Measurements from ENCODE around the gene CDH3.
"Not testable (repeated sequence)": the region's sequence is repeated elsewhere in the genome, so short reads cannot be mapped to it uniquely, and the experiment has no call there.

Gene CDH3

DNA sequence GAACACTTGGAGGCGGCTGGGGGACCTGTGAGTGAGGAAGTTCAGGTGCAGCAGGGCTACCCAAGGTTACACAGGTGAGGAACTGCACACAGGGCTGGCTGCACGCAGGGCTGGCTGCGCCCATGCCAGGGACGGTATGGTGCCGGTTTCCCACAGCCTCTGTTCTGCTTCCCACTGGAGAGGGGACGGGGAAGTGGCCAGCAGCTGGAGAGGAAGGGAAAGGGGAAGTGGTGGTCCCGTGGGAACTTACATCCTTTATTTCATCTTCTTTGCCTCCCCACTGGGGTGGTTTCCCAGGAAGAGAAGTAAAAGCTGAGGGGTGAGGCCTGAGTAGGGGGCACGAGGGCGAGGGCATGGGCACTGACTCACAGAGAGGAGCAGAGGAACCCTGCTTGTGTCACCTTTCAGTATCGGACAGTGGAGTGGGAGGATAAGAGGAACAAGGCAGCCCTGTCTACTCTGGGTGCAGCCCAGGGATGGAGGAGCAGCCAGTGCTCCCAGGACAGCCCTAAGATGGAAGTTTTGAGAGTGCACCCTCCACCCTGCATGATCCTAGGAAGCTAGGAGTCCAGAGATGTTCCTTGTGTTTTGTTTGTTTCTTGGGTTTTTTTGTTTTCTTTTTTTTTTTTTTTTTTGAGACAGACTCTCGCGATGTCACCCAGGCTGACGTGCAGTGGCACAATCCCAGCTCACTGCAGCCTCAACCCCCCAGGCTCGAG, 66.5 kb downstream of the CDH3 start:
- H3K9ac ChIP-seq (ENCODE audit: low read length) = no peak overlapping the region
- H3K36me3 ChIP-seq (ENCODE audit: control insufficient read depth, insufficient read depth, low read length) = no peaks in the 10 kb centered on the region
- no peaks in the 10 kb centered on the region for H3K9me3 ChIP-seq (ENCODE audit: control insufficient read depth, low read length)
- H3K27me3 ChIP-seq (ENCODE audit: control insufficient read depth, insufficient read depth, low read length) = peaks cover 5% of the 10 kb centered on the region
- H3K4me1 ChIP-seq (ENCODE audit: control insufficient read depth, insufficient read depth, low read length) = peaks cover 17% of the 10 kb centered on the region
- H3K4me3 ChIP-seq (ENCODE audit: low read length) = no peak overlapping the region

DNA sequence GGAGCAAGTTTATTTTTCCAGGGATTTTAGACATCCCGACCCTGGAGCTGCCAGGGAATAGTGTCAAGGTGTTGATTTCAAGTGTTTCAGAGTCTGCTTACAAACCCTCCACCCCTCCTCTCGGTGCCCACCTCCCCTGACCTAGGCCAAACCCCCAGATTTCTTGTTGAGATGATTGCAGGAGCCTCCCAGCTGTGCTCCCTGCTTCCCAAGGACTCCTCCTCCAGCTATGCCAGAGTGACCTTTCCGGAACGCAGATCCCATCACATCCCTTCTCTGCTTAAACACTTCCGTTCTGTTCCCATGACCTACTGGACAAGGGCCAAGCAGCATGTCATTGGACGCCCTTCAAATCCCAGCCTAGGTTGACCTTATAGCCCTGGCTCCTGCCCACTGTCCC, 68.3 kb downstream of the CDH3 start:
- no peak overlapping the region for H3K9ac ChIP-seq (ENCODE audit: low read length)
- H3K4me3 ChIP-seq (ENCODE audit: low read length) = no peak overlapping the region
- no peaks in the 10 kb centered on the region for H3K9me3 ChIP-seq (ENCODE audit: control insufficient read depth, low read length)
- H3K27me3 ChIP-seq (ENCODE audit: control insufficient read depth, insufficient read depth, low read length) = peaks cover 5% of the 10 kb centered on the region
- H3K36me3 ChIP-seq (ENCODE audit: control insufficient read depth, insufficient read depth, low read length) = no peaks in the 10 kb centered on the region
- peaks cover 7% of the 10 kb centered on the region for H3K4me1 ChIP-seq (ENCODE audit: control insufficient read depth, insufficient read depth, low read length)

DNA sequence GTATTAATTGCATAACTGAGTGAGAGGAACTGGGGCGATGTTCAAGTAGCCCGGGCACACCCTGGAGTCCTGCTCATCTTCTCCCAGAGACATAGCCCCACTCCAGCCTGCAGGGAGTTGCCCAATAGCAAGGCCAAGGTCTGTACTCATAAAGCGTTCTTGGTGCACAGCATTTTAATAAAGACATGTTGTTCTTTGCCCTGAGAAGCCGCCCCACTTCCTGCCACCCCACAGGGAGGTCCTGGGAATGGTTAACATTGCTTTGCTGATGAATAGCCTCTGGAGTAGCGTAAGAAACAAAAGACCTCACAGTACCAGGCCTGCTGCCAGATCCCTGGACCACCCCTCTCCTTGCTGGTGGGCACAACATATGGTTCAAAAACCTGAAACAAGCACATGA, 70.4 kb downstream of the CDH3 start:
- no peaks in the 10 kb centered on the region for H3K4me1 ChIP-seq (ENCODE audit: control insufficient read depth, insufficient read depth, low read length)
- no peak overlapping the region for H3K9ac ChIP-seq (ENCODE audit: low read length)
- no peaks in the 10 kb centered on the region for H3K27me3 ChIP-seq (ENCODE audit: control insufficient read depth, insufficient read depth, low read length)
- H3K4me3 ChIP-seq (ENCODE audit: low read length) = no peak overlapping the region
- H3K36me3 ChIP-seq (ENCODE audit: control insufficient read depth, insufficient read depth, low read length) = no peaks in the 10 kb centered on the region
- H3K9me3 ChIP-seq (ENCODE audit: control insufficient read depth, low read length) = no peaks in the 10 kb centered on the region

DNA sequence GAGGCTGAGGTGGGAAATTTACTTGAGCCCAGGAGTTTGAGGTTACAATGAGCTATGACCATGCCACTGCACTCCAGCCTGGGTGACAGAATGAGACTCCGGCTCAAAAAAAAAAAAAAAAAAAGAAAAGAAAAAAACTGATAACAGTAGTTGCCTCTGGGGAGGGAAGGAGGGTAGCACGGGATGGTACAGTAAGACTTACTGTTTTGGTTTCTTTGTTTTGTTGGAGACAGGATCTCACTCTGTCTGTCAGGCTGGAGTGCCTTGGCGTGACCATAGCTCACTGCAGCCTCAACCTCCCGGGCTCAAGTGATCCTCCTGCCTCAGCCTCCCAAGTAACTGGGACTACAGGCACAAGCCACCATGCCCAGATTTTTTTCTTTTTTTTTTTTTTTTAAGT, 71.4 kb downstream of the CDH3 start:
- H3K36me3 ChIP-seq (ENCODE audit: control insufficient read depth, insufficient read depth, low read length) = not testable (repeated sequence)

DNA sequence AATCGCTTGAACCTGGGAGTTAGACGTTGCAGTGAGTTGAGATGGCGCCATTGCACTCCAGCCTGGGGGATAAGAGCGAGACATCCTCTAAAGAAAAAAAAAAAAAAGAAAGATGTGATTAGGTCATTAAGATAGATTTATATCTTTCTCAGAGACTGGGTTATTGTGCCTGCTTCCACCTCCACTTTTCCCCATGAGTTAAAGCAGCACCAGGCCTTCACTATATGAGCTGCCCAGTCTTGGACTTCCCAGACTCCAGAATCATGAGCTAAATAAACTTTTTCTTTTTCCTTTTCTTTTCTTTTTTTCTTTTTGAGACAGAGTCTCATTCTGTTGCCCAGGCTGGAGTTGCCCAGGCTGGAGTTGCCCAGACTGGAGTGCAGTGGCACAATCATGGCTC, 72.6 kb downstream of the CDH3 start:
- Histone ChIP-seq H3K27me3 (ENCODE audit: control insufficient read depth, insufficient read depth, low read length) (no peaks in the 10 kb centered on the region), H3K9ac (ENCODE audit: low read length) (no peak overlapping the region), H3K36me3 (ENCODE audit: control insufficient read depth, insufficient read depth, low read length) (no peaks in the 10 kb centered on the region), H3K4me1 (ENCODE audit: control insufficient read depth, insufficient read depth, low read length) (peaks cover 8% of the 10 kb centered on the region), H3K4me3 (ENCODE audit: low read length) (no peak overlapping the region), H3K9me3 (ENCODE audit: control insufficient read depth, low read length) (no peaks in the 10 kb centered on the region)

More for the DNA sequence above, 71.4 kb downstream of the CDH3 start:
- H3K27me3 ChIP-seq (ENCODE audit: control insufficient read depth, insufficient read depth, low read length); H3K9ac ChIP-seq (ENCODE audit: low read length); H3K4me1 ChIP-seq (ENCODE audit: control insufficient read depth, insufficient read depth, low read length); H3K9me3 ChIP-seq (ENCODE audit: control insufficient read depth, low read length); H3K4me3 ChIP-seq (ENCODE audit: low read length): not testable (repeated sequence)

DNA sequence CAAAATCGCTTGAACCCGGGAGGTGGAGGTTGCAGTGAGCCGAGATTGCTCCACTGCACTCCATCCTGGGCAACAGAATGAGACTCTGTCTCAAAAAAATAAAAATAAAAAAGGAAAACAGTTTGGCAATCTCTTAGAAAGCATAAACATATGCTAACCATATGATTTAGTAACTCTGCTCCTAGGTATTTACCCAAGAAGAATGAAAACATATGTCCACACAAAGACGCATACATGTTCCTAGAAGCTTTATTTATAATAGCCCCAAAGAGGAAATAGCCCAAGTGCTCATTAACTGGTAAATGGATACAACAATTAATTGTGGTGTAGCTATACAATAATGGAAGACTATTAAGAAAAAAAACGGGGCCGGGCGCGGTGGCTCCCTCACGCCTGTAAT, 73.5 kb downstream of the CDH3 start:
- H3K36me3 ChIP-seq (ENCODE audit: control insufficient read depth, insufficient read depth, low read length) = no peaks in the 10 kb centered on the region
- no peak overlapping the region for H3K4me3 ChIP-seq (ENCODE audit: low read length)
- no peak overlapping the region for H3K9ac ChIP-seq (ENCODE audit: low read length)
- H3K4me1 ChIP-seq (ENCODE audit: control insufficient read depth, insufficient read depth, low read length) = peaks cover 8% of the 10 kb centered on the region
- no peaks in the 10 kb centered on the region for H3K27me3 ChIP-seq (ENCODE audit: control insufficient read depth, insufficient read depth, low read length)
- no peaks in the 10 kb centered on the region for H3K9me3 ChIP-seq (ENCODE audit: control insufficient read depth, low read length)

DNA sequence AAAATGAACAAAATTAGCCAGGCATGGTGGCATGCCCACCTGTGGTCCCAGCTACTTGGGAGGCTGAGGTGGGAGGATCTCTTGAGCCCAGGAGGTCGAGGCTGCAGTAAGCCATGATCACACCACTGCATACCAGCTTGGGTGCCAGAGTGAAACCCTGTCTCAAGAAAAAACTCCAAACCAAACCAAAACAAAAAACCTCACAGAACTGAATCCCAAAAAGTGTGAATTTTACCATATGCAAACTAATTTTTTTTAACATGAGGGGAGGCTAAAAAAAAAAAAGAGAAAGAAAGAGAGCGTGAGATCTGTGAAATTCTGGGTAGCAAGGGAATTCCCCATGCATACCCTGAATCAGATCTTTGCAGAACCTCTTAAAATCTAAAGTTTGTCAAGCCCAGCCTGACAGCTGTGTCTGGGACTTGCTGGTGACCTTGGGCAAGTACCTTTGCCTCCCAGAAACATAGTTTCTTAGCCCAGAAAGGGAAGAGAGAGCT, 74.9 kb downstream of the CDH3 start:
- no peaks in the 10 kb centered on the region for H3K9me3 ChIP-seq (ENCODE audit: control insufficient read depth, low read length)
- H3K36me3 ChIP-seq (ENCODE audit: control insufficient read depth, insufficient read depth, low read length) = no peaks in the 10 kb centered on the region
- no peaks in the 10 kb centered on the region for H3K27me3 ChIP-seq (ENCODE audit: control insufficient read depth, insufficient read depth, low read length)
- no peak overlapping the region for H3K4me3 ChIP-seq (ENCODE audit: low read length)
- peaks cover 16% of the 10 kb centered on the region for H3K4me1 ChIP-seq (ENCODE audit: control insufficient read depth, insufficient read depth, low read length)
- no peak overlapping the region for H3K9ac ChIP-seq (ENCODE audit: low read length)

DNA sequence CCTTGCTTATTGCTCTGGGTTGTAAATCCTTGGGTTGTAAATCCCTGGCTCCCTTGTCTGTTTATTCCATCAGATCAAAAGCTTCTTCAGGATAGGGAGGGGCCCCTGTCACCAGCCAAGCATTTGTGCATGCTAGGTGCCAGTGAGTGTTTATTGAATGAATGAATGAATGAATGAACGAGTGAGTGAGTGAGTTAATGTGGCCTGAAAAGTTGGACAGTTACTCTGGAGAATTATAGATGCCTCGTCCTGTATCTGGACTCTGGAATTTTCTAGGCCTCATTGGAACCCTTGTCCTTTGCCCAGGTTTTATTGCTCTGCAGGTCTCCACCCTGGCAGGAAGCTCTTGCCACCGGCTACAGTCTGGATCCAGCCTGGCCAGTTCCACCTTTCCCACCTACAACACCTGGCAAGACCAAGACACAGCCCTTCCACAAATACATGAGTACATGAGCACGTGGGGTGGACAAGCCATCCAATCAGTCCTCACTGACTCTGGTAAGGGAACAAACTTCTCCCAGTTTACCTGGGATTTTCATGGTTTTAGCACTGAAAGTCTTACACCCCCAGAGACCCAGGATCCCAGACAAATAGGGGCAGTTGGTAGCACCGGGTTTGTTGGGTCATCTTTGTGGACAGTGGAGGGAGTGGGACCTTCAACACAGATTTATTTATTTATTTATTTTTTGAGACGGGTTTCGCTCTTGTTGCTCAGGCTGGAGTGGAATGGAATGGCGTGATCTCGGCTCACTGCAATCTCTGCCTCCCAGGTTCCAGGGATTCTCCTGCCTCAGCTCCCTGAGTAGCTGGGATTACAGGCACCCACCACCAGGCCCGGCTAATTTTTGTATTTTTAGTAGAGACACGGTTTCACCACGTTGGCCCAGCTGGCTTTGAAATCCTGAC, 77.3 kb downstream of the CDH3 start:
- no peaks in the 10 kb centered on the region for H3K27me3 ChIP-seq (ENCODE audit: control insufficient read depth, insufficient read depth, low read length)
- H3K9me3 ChIP-seq (ENCODE audit: control insufficient read depth, low read length) = no peaks in the 10 kb centered on the region
- no peak overlapping the region for H3K9ac ChIP-seq (ENCODE audit: low read length)
- H3K36me3 ChIP-seq (ENCODE audit: control insufficient read depth, insufficient read depth, low read length) = no peaks in the 10 kb centered on the region
- no peak overlapping the region for H3K4me3 ChIP-seq (ENCODE audit: low read length)
- peaks cover 19% of the 10 kb centered on the region for H3K4me1 ChIP-seq (ENCODE audit: control insufficient read depth, insufficient read depth, low read length)

DNA sequence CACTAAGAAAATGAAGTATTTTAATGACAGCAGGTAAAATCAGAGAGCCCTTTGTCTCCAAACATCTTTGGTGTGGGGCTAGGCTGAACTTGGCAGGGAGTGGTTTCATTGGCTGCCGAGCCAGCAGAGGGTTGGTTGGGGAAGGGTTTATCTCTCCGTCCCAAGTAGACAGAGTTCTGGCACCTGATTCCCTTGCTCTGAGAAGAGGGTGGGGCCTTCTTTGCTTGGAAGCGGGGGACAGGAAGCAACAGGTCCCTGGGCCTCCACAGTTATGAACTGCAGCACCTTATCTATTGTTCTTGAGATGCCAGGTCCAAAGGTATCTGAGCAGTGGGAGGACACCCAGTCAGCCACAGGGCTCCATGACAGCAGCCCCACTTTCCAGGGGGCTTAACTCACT, 79.7 kb downstream of the CDH3 start:
- Histone ChIP-seq H3K4me3 (ENCODE audit: low read length) (no peak overlapping the region), H3K9me3 (ENCODE audit: control insufficient read depth, low read length) (no peaks in the 10 kb centered on the region), H3K4me1 (ENCODE audit: control insufficient read depth, insufficient read depth, low read length) (peaks cover 19% of the 10 kb centered on the region), H3K36me3 (ENCODE audit: control insufficient read depth, insufficient read depth, low read length) (no peaks in the 10 kb centered on the region), H3K9ac (ENCODE audit: low read length) (no peak overlapping the region), H3K27me3 (ENCODE audit: control insufficient read depth, insufficient read depth, low read length) (no peaks in the 10 kb centered on the region)

DNA sequence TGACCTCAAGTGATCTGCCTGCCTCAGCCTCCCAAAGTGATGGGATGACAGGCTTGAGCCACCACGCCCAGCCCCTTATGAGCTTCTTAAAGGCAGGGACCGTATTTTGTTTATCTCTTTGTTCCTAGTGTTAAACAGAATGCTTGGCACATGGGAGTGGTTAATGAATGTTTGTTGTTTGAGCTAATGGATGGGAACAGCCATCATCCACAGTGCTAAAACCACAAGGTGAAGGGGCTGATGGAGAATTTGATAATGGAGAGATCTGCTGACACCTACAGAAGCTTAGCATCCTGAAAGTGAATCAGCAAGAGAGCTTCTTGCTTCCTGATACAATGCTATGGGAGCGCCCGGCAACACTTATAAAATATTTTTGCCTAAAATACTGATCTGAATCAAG, 83.4 kb downstream of the CDH3 start:
- no peaks in the 10 kb centered on the region for H3K36me3 ChIP-seq (ENCODE audit: control insufficient read depth, insufficient read depth, low read length)
- no peak overlapping the region for H3K9ac ChIP-seq (ENCODE audit: low read length)
- H3K27me3 ChIP-seq (ENCODE audit: control insufficient read depth, insufficient read depth, low read length) = no peaks in the 10 kb centered on the region
- H3K4me3 ChIP-seq (ENCODE audit: low read length) = no peak overlapping the region
- H3K9me3 ChIP-seq (ENCODE audit: control insufficient read depth, low read length) = no peaks in the 10 kb centered on the region
- peaks cover 28% of the 10 kb centered on the region for H3K4me1 ChIP-seq (ENCODE audit: control insufficient read depth, insufficient read depth, low read length)

DNA sequence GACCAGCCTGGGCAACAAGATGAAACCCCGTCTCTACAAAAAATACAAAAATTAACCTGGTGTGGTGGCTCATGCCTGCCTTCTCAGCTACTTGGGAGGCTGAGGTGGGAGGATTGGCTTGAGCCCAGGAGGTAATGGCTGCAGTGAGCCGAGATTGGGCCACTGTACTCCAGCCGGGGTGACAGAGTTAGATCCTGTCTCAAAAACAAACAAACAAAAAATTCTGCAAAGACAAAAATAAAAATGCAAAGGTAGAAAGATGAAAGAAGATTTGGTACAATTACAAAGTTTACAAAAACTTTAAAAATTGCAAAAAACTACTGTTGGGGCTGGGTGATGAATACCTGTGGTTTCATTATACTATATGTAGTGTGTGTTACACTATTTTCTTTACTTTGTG, 86.5 kb downstream of the CDH3 start:
- Histone ChIP-seq H3K4me3 (ENCODE audit: low read length) (no peak overlapping the region), H3K9ac (ENCODE audit: low read length) (no peak overlapping the region), H3K27me3 (ENCODE audit: control insufficient read depth, insufficient read depth, low read length) (no peaks in the 10 kb centered on the region), H3K9me3 (ENCODE audit: control insufficient read depth, low read length) (no peaks in the 10 kb centered on the region), H3K36me3 (ENCODE audit: control insufficient read depth, insufficient read depth, low read length) (no peaks in the 10 kb centered on the region), H3K4me1 (ENCODE audit: control insufficient read depth, insufficient read depth, low read length) (peaks cover 16% of the 10 kb centered on the region)

DNA sequence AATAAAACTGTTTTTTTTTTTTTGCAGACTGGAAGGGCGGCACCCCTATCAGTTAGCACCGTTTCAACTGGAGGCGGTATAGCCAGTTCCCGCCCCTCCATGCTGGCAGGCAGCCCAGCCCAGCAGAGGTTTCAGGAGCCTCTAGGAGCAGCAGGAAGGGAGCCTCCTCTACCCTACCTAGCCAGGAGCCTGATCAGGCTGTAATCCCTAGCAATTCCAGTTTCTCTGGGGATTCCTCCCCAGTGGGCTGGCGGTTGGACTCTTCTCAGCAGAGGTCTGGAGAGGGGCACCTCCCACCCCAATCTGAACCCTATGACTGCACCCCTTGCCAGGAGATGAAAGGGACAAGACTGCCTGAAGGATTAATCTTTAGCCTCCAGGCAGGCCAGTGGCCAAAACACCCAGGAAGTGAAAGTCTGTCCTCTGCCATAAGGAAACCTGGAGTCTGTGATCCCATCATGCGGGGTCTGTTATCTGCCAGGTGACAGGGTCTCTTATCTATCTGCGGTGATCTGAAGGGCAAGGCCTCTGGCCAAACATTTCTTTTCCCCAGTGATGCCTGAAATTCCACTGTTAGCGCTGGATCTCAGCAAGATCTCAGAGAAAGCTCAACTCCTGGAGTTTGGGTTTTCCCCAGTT, 87.1 kb downstream of the CDH3 start:
- Histone ChIP-seq H3K36me3 (ENCODE audit: control insufficient read depth, insufficient read depth, low read length) (no peaks in the 10 kb centered on the region), H3K4me3 (ENCODE audit: low read length) (no peak overlapping the region), H3K9ac (ENCODE audit: low read length) (no peak overlapping the region), H3K9me3 (ENCODE audit: control insufficient read depth, low read length) (no peaks in the 10 kb centered on the region), H3K27me3 (ENCODE audit: control insufficient read depth, insufficient read depth, low read length) (peaks cover 5% of the 10 kb centered on the region), H3K4me1 (ENCODE audit: control insufficient read depth, insufficient read depth, low read length) (peaks cover 16% of the 10 kb centered on the region)

Measured in mucosa of stomach (tissue), 1 donor.